Measurements from ENCODE around the gene DKC1. TPM values are rescaled to one million over a fixed set of nuclear protein-coding genes. Genes with fewer than 3 reads are reported as not detected.
"Not testable (repeated sequence)": the region's sequence is repeated elsewhere in the genome, so short reads cannot be mapped to it uniquely, and the experiment has no call there.

DKC1 gene
- total RNA-seq, 2 experiments from 2014 or later = 67.7 to 138 TPM

DNA sequence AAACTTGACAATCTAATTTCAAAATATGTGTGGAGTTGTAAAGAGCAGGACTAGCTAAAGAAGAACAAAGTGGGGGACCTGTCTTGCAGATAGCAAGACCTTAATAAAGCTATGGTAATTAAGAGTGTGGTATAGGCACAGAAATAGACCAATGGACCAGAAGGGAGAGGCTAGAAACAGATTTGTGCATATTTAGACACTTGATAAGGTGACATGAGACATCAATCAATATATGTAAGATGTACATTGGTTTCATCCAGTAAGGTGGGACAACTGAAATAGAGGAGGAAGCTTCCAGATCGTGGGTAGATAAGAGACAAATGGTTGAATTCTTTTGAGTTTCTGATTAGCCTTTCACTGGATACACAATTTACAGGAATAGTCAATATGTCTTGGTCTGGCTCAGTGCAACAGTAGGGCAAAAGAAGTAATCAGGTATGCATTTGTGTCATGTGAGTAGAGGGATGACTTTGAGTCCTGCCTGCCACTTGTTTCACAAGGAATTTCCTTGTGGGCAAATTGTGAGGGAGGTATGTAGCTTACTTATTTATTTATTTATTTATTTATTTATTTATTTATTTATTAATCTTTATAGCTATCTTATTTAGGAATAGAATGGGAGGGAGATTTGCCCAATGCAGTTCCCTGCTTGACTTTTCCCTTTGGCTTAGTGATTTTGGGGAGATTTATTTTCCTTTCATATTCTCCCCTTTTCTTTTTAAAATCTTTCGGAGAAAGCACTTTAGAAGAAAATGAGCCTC lies 49.9 kb downstream of the DKC1 start:
- no peak for DNase-seq (ENCODE audit: low spot score)
- Histone ChIP-seq H3K79me2 (ENCODE audit: insufficient read depth, low read depth, low read length) (no peaks in the 10 kb centered on the region), H3K4me1 (ENCODE audit: insufficient read depth, low read length, poor library complexity, severe bottlenecking) (no peaks in the 10 kb centered on the region), H3K27ac (ENCODE audit: low read depth, low read length, poor library complexity, severe bottlenecking) (no peak overlapping the region), H4K20me1 (ENCODE audit: insufficient read depth, low read length) (no peaks in the 10 kb centered on the region), H3K9me3 (ENCODE audit: low read length) (no peaks in the 10 kb centered on the region), H3K36me3 (ENCODE audit: insufficient read depth, low read length) (no peaks in the 10 kb centered on the region), H3K4me2 (ENCODE audit: low read length) (no peak overlapping the region), H3K9me2 (ENCODE audit: insufficient read depth, low read length) (no peaks in the 10 kb centered on the region), H3K4me3 (ENCODE audit: low read depth, low read length, poor library complexity, severe bottlenecking) (no peak overlapping the region), H2AFZ (ENCODE audit: low read length) (no peak overlapping the region)
- intact Hi-C loops (cut with micrococcal nuclease; ENCODE audit: unreplicated experiment) = no loop called here
- POLR2A ChIA-PET = no interaction called here
- CTCF ChIA-PET (ENCODE audit: unreplicated experiment) = interaction anchor here (1.2 kb wide), 1 partner anchor 9 kb away, joined by 3 read pairs; no protein-coding TSS in a partner anchor
- TF ChIP-seq CTCF (conservative IDR thresholded peaks at IDR 0.05; ENCODE audit: low read length) = no peak
- TF ChIP-seq EZH2phosphoT487 (IDR thresholded peaks at IDR 0.05; ENCODE audit: borderline replicate concordance, low read depth, low read length) = no peak
- BruUV-seq (replicated peaks) = no TSS peak

- no peak overlapping the region for H3K27ac ChIP-seq (ENCODE audit: low read depth, low read length, poor library complexity, severe bottlenecking)
- H2AFZ ChIP-seq (ENCODE audit: low read length) = no peak overlapping the region
- H3K9me3 ChIP-seq (ENCODE audit: low read length) = no peaks in the 10 kb centered on the region
- POLR2A ChIA-PET = no interaction called here
- BruUV-seq (replicated peaks) = no TSS peak
- CTCF ChIA-PET (ENCODE audit: unreplicated experiment) = no interaction called here
- intact Hi-C loops (cut with micrococcal nuclease; ENCODE audit: unreplicated experiment) = no loop called here
- H3K9me2 ChIP-seq (ENCODE audit: insufficient read depth, low read length) = no peaks in the 10 kb centered on the region
- H3K4me2 ChIP-seq (ENCODE audit: low read length) = no peak overlapping the region
- H4K20me1 ChIP-seq (ENCODE audit: insufficient read depth, low read length) = no peaks in the 10 kb centered on the region
- no peak overlapping the region for H3K4me3 ChIP-seq (ENCODE audit: low read depth, low read length, poor library complexity, severe bottlenecking)
- TF ChIP-seq EZH2phosphoT487 (IDR thresholded peaks at IDR 0.05; ENCODE audit: borderline replicate concordance, low read depth, low read length) = no peak
- TF ChIP-seq CTCF (conservative IDR thresholded peaks at IDR 0.05; ENCODE audit: low read length) = no peak
- no peaks in the 10 kb centered on the region for H3K79me2 ChIP-seq (ENCODE audit: insufficient read depth, low read depth, low read length)
- H3K36me3 ChIP-seq (ENCODE audit: insufficient read depth, low read length) = no peaks in the 10 kb centered on the region
- DNase-seq (ENCODE audit: low spot score) = no peak
- H3K4me1 ChIP-seq (ENCODE audit: insufficient read depth, low read length, poor library complexity, severe bottlenecking) = no peaks in the 10 kb centered on the region
These were observed 51.1 kb downstream of the DKC1 start for GRCh38 chrX:154813801-154814200.

DNA sequence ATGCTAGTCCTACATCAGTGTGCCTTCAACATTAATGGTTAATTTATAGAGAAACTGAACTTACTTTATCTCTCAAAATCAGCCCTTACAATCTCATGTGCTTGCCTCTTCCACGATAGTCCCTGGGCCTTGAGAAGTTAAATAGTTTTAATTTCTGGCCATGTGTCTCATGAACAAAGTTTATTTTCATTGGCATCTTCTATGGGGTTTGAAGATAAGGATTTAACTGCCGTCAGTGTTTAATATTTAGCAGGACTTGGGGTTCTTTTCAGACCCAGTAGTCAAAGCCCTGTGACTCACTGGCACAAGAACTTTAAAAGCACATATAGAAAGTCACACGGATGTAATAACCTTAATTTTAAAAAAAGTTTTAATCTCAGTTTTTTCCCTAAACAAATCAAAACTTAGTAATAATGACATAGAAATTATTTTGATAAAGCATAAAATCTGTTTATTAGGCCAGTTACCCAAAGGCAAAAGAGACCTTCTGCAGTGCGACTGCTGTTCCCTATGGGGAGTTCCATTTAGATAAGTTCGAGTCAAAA lies 52.7 kb downstream of the DKC1 start:
- Histone ChIP-seq H2AFZ (ENCODE audit: low read length) (no peak overlapping the region), H3K79me2 (ENCODE audit: insufficient read depth, low read depth, low read length) (no peaks in the 10 kb centered on the region), H4K20me1 (ENCODE audit: insufficient read depth, low read length) (no peaks in the 10 kb centered on the region), H3K4me3 (ENCODE audit: low read depth, low read length, poor library complexity, severe bottlenecking) (no peak overlapping the region), H3K9me3 (ENCODE audit: low read length) (no peaks in the 10 kb centered on the region), H3K4me2 (ENCODE audit: low read length) (no peak overlapping the region), H3K27ac (ENCODE audit: low read depth, low read length, poor library complexity, severe bottlenecking) (no peak overlapping the region), H3K36me3 (ENCODE audit: insufficient read depth, low read length) (no peaks in the 10 kb centered on the region), H3K9me2 (ENCODE audit: insufficient read depth, low read length) (no peaks in the 10 kb centered on the region), H3K4me1 (ENCODE audit: insufficient read depth, low read length, poor library complexity, severe bottlenecking) (peaks cover 10% of the 10 kb centered on the region)
- BruUV-seq (replicated peaks) = no TSS peak
- POLR2A ChIA-PET = no interaction called here
- TF ChIP-seq CTCF (conservative IDR thresholded peaks at IDR 0.05; ENCODE audit: low read length) = no peak
- TF ChIP-seq EZH2phosphoT487 (IDR thresholded peaks at IDR 0.05; ENCODE audit: borderline replicate concordance, low read depth, low read length) = no peak
- intact Hi-C loops (cut with micrococcal nuclease; ENCODE audit: unreplicated experiment) = no loop called here
- DNase-seq (ENCODE audit: low spot score) = no peak
- CTCF ChIA-PET (ENCODE audit: unreplicated experiment) = no interaction called here

DNA sequence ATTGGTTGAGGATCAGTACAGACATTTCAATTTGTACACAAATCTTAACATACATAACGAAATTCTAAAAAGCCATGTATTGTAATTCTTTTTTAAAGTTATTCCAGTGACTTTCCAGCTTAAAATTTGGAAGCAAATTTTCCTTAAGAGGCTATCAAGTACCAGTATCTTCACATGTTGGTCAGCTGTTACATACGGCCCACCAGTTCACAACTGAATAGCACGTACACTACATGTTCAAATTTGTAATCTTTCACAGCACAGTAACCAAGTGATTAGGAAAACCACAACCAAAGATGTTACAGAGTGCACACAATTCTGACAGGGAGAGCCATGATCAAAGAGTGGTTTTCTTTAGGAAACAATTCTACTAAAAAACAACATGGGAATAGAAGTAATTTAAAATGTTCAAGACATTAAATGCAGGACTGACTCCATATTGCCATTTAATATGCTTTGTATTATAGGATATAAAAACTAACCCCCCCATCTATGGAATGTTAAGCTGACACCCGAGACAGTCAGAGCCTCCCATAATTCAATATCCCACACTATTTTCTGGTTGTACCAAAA lies 53.7 kb downstream of the DKC1 start:
- H3K79me2 ChIP-seq (ENCODE audit: insufficient read depth, low read depth, low read length); H3K4me1 ChIP-seq (ENCODE audit: insufficient read depth, low read length, poor library complexity, severe bottlenecking); CTCF ChIA-PET (ENCODE audit: unreplicated experiment); H3K4me2 ChIP-seq (ENCODE audit: low read length); H4K20me1 ChIP-seq (ENCODE audit: insufficient read depth, low read length); H3K36me3 ChIP-seq (ENCODE audit: insufficient read depth, low read length); BruUV-seq (replicated peaks); POLR2A ChIA-PET; H3K4me3 ChIP-seq (ENCODE audit: low read depth, low read length, poor library complexity, severe bottlenecking); DNase-seq (ENCODE audit: low spot score); H2AFZ ChIP-seq (ENCODE audit: low read length); H3K9me2 ChIP-seq (ENCODE audit: insufficient read depth, low read length); intact Hi-C loops (cut with micrococcal nuclease; ENCODE audit: unreplicated experiment); H3K27ac ChIP-seq (ENCODE audit: low read depth, low read length, poor library complexity, severe bottlenecking); H3K9me3 ChIP-seq (ENCODE audit: low read length): not testable (repeated sequence)

All from OCI-LY7 (cell line).